ENCODE measurements around the gene FAM210B. TPM values are rescaled to one million over a fixed set of nuclear protein-coding genes. Genes with fewer than 3 reads are reported as not detected.

The FAM210B gene
- total RNA-seq, 2 donors from 2014 or later, result 35.2 to 37.3 TPM

GRCh38 chr20:56414842-56415765, 56.3 kb downstream of the FAM210B start:
- Histone ChIP-seq H3K36me3 (no peaks in the 10 kb centered on the region), H3K4me3 (no peak overlapping the region), H3K9me3 (no peaks in the 10 kb centered on the region), H3K27me3 (replicated peaks; ENCODE audit: insufficient read depth) (no peaks in the 10 kb centered on the region), H3K4me1 (ENCODE audit: control insufficient read depth in 1 of 2, low read depth in 2 of 2) (no peaks in the 10 kb centered on the region), H3K27ac (no peak overlapping the region)
- DNase-seq (ENCODE audit: low spot score) (no peak), ATAC-seq (ENCODE audit: insufficient number of reproducible peaks, low FRiP score, low read depth) (no peak)
- no peak for TF ChIP-seq CTCF (IDR thresholded peaks at IDR 0.05)

- ATAC-seq (ENCODE audit: insufficient number of reproducible peaks, low FRiP score, low read depth) (no peak), DNase-seq (ENCODE audit: low spot score) (no peak)
- TF ChIP-seq CTCF (IDR thresholded peaks at IDR 0.05), result no peak
- Histone ChIP-seq H3K4me1 (ENCODE audit: control insufficient read depth in 1 of 2, low read depth in 2 of 2) (no peaks in the 10 kb centered on the region), H3K27ac (peak overlapping the region in 1 of 2 donors; percentile 21), H3K9me3 (no peaks in the 10 kb centered on the region), H3K27me3 (replicated peaks; ENCODE audit: insufficient read depth) (no peaks in the 10 kb centered on the region), H3K36me3 (no peaks in the 10 kb centered on the region), H3K4me3 (no peak overlapping the region)
Measured at GRCh38 chr20:56417402-56417801, 58.6 kb downstream of the FAM210B start.

GRCh38 chr20:56417911-56418310, 59.1 kb downstream of the FAM210B start:
- no peaks in the 10 kb centered on the region for H3K36me3 ChIP-seq
- ATAC-seq (ENCODE audit: insufficient number of reproducible peaks, low FRiP score, low read depth) (no peak), DNase-seq (ENCODE audit: low spot score) (no peak)
- no peaks in the 10 kb centered on the region for H3K4me1 ChIP-seq (ENCODE audit: control insufficient read depth in 1 of 2, low read depth in 2 of 2)
- TF ChIP-seq CTCF (IDR thresholded peaks at IDR 0.05), result no peak
- peak overlapping the region in 1 of 2 donors; percentile 21 for H3K27ac ChIP-seq
- H3K27me3 ChIP-seq (replicated peaks; ENCODE audit: insufficient read depth), result no peaks in the 10 kb centered on the region
- no peaks in the 10 kb centered on the region for H3K9me3 ChIP-seq
- no peak overlapping the region for H3K4me3 ChIP-seq

Other genes starting within 250 kb of the FAM210B start
- gene MC3R, start 110.2 kb upstream of the FAM210B start, total RNA-seq, result not detected
- gene AURKA, start 33.2 kb downstream of the FAM210B start, total RNA-seq, result under 1 TPM in 1 of 2 donors, not detected in 1; 0.41 TPM
- gene CSTF1, start 33.7 kb downstream of the FAM210B start, total RNA-seq, result 10 to 100 TPM in 1 of 2 donors, 1 to 10 TPM in 1; 4.6 to 22.5 TPM
- 1 to 10 TPM; 3.0 to 3.1 TPM for gene CASS4, start 53.3 kb downstream of the FAM210B start, total RNA-seq
- 10 to 100 TPM; 70.9 to 71.6 TPM for gene RTF2, start 109.7 kb downstream of the FAM210B start, total RNA-seq
- gene FAM209A, start 165.8 kb downstream of the FAM210B start, total RNA-seq, result not detected
- gene FAM209B, start 174.3 kb downstream of the FAM210B start, total RNA-seq, result not detected

All from thoracic aorta (tissue), 2 donors.